GM18498 (cell line): Measurements from ENCODE around the gene CDHR1.

Source experiments
- ATAC-seq: cut with Tn5 transposase; IDR thresholded peaks from one replicate; pipeline ENCODE4 v1.9.1; 2021; ENCODE audit warnings: mild to moderate bottlenecking, moderate library complexity; ENCODE audit not compliant: unreplicated experiment

Gene CDHR1

GRCh38 chr10:84225427-84226173 lies 31.3 kb downstream of the CDHR1 start, which contains the start of gene LRIT2:
Gene LRIT2 (minus strand): TSS chr10:84225544. CDS start chr10:84225520, 24 bp downstream.
- ATAC-seq = no peak

DNA sequence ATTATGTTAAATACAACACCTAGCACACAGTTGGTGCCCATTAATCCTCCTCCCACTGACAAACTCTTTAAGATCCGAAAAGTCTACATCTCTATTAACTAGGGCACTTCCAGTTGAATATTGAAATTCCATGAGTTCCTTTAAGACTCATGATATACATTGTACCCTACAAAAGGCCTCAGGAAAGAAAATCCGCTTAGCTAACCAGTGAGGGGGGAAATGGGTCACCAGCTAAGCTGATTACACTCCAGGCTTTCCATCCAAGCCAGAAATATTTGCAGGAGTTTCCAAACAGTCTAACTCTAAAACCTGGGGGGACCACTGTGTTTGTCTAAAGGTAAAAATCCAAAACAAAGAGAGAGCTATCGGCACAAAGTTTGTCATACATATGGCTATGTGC lies 32.3 kb downstream of the CDHR1 start:
- ATAC-seq = no peak

- ATAC-seq = no peak
Observed at GRCh38 chr10:84227810-84228209, 33.5 kb downstream of the CDHR1 start.

DNA sequence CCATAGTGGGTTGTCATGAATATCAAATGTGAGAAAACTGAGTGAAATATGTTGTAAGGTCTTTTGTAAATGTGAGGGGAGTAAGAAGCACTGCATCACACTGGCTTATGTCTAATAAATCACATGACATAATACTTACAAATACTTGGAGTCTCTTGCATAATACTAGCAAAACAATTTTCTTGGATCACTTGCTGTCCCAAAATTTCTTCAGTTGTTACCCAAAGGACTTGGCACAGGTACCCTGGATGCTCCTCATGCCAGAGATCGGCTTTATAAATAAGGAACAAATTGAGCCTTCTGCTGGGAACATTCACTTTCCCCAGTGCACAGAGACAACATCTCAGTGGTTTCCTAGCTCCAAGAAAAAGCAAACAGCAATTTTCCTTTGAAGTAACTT lies 36.0 kb downstream of the CDHR1 start:
- no peak for ATAC-seq

GRCh38 chr10:84232376-84232775 lies 38.0 kb downstream of the CDHR1 start:
- no peak for ATAC-seq

DNA sequence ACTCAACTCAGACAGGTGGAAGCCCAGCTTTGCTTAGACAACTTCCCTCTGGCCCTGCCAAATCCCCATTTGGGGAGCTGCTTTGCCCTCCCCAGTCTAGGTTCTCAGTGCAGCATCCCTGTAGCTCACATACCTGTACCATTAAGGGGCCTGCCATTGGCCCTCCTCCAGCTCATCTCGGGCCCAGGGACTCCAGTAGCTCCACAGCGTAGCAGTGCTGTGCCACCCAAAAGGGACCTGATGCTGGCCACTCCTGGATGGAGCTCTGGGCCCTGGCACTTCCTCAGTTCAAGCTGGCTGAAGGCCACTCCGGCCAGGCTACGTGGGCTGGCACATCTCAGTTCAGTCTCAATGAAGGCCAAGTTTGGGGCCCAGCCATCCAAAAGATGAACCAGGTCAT lies 39.6 kb downstream of the CDHR1 start:
- no peak for ATAC-seq

DNA sequence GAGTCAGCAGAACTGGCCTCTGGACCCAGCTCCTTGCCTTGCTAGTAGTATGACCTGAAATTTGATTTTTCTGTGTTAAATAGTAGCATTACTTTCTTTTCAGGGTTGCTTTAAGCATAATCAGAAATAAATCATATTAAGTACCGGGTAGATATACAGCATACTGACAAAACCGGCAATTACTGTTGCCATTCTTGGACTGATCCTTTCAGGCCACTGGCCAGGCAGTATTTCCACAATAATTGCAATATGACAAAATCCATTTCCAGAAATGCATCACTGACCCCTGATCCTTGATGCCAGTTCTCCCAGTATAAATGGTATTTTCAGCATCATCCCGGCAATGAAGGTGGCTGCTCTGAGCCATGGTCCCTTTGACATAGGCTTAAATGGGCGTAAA lies 40.1 kb downstream of the CDHR1 start:
- ATAC-seq = no peak

GRCh38 chr10:84235096-84235495 lies 40.8 kb downstream of the CDHR1 start:
- ATAC-seq = no peak

GRCh38 chr10:84236807-84237198 lies 42.5 kb downstream of the CDHR1 start:
- ATAC-seq = no peak

GRCh38 chr10:84237199-84238051 lies 43.1 kb downstream of the CDHR1 start:
- no peak for ATAC-seq

DNA sequence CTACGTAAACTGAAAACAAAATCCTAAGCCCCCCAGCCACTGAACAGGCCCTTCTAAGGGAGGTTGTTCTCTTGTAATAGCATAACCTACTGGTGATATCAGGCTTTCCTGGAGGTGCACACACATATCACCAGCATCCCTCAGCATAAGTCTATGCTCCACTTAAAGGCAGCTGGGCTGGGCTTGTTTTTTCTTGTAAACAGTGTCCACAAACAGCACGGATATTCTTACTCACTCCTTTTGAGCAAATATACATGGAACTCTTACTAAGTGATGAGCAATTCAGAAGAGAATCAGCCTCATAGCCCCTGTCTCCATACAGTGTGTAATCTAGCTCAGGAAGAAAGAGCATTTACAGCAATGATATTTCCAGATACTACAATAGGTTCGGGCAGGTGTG lies 44.6 kb downstream of the CDHR1 start:
- no peak for ATAC-seq

DNA sequence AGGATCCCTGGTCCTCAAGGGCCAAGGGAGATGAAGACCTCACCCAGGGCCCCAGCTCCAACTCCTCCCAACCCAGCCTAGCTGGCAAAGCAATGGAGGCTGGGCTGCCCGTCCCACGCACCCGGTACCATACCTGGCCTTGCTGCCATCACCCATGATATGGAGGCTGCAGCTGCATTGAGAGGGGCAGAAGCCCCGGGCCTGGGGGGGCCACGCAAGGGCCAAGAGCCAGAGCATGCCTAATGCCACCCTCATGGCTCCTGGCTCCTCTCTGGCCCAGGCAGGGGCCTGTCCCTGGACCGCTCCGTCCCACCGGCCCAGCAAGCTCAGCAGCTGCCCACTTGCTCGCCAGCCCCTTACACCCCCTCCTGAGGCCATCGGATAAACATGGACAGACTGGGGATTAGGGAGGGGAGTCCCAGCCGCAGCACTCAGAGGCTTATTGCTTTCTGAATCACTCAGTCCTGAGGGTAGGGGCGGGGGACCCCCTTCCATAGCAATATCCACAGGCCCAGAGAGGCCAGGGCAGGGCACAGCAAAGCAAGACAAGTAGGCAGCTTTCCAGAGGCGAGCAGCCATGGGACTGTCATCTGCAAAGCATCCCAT lies 47.0 kb downstream of the CDHR1 start, which contains the start of gene LRIT1:
Gene LRIT1 (minus strand): TSS at position 362 of the 606 bp plus-strand sequence. CDS start 107 bp downstream, at position 255.
- ATAC-seq = no peak

DNA sequence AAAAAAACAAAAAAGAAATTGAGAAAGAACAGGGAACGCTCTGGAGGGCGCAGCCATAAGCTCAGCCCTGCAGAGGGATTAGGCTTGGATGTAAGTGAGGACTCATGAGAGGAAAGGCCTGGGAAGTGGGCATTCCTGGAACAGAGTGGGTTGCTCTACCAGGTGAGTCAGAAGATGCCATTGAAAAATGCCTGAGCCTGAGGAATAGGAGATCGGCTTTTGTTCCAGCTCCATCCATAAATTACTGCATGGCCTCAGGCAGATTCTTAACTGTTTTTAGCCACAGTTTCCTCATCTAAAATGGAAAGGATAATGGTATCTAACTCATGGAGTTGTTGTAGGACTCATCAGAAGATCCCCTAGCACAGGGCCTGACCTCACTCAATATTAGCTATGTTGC lies 49.4 kb downstream of the CDHR1 start:
- no peak for ATAC-seq

DNA sequence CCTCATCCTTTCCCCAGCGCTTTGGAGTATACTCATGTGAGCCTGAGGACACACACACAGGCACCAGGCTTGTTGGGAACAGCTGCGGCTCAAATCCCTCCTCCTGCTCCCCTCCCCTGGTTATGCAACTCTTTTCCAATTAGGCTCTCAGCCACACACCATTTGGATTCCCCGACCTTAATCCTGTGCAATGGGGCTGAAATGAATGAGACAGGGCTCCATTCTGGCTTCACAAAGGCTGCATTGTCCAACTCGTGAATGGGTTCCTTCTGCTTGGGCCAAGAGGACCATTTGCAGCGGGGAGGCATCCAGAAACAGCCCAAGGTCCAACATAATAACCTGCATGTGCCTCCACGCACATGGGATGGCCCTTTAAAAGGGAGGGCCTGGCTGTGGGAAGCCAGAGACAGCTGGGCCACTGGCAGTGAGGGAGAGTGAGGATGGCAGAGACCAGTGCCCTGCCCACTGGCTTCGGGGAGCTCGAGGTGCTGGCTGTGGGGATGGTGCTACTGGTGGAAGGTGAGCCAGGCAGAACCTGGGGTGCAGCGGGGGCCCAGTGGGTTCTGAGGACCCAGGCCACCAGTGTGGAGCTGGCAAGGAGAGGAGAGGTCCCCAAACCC lies 50.4 kb downstream of the CDHR1 start, which contains the start of gene RGR:
Gene RGR (plus strand): TSS at position 403 of the 620 bp plus-strand sequence. CDS start 38 bp downstream, at position 441.
- no peak for ATAC-seq

DNA sequence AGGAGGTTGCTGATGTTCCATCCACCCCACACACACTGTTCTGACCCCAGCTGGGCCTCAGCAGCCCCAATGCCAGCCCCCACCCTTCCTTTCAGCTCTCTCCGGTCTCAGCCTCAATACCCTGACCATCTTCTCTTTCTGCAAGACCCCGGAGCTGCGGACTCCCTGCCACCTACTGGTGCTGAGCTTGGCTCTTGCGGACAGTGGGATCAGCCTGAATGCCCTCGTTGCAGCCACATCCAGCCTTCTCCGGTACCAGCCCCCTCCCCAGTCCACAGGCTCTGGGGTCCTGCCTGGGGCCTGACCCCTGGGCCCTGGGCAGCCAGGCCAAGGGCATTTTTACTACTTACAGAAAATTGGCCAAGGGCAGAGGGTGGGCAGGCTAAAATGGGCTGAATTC lies 53.2 kb downstream of the CDHR1 start:
- ATAC-seq = no peak

DNA sequence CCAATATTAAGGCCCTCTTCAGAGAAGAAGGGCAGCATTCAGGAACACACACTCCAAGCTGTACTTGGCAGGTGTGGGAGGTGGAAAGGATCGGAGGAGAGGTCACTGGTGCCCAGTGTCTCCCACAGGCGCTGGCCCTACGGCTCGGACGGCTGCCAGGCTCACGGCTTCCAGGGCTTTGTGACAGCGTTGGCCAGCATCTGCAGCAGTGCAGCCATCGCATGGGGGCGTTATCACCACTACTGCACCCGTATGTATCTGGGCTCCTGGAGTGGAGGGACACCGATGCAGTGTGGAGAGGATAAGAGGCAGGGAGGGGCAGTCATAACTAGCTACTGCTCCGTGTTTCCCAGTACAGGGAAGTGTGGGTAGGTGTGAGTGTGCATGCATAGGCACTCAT lies 54.5 kb downstream of the CDHR1 start:
- no peak for ATAC-seq

GRCh38 chr10:84254552-84255478 lies 60.5 kb downstream of the CDHR1 start:
- no peak for ATAC-seq

- peak; percentile 70 for ATAC-seq
Observed at GRCh38 chr10:84256510-84257342, 62.4 kb downstream of the CDHR1 start.
